SJCRH30 (cell line): Measurements from ENCODE around the gene BCAS4. TPM values are rescaled to one million over a fixed set of nuclear protein-coding genes. Genes with fewer than 3 reads are reported as not detected.

Experiments used
- DNase-seq, 2 experiments: peaks; one replicate each; pipeline ENCODE4 v3.0.0-alpha.2; 2015 to 2020
- H3K27ac ChIP-seq: fragments of 250-450 bp; sonication (Bioruptor Pico); 2 replicates; pipeline ENCODE4 v1.5.1; 2020; ENCODE audit warnings: mild to moderate bottlenecking, moderate library complexity
- H3K27me3 ChIP-seq: fragments of 250-450 bp; sonication (Bioruptor Pico); 2 replicates; pipeline ENCODE4 v1.5.1; 2020; ENCODE audit warnings: mild to moderate bottlenecking, moderate library complexity
- H3K36me3 ChIP-seq: fragments of 250-450 bp; sonication (Bioruptor Pico); 2 replicates; pipeline ENCODE4 v1.5.1; 2020; ENCODE audit warnings: mild to moderate bottlenecking, moderate library complexity
- H3K4me1 ChIP-seq: fragments of 250-450 bp; sonication (Bioruptor Pico); 2 replicates; pipeline ENCODE4 v1.5.1; 2020; ENCODE audit warnings: mild to moderate bottlenecking, moderate library complexity
- H3K4me3 ChIP-seq: fragments of 250-450 bp; sonication (Bioruptor Pico); 2 replicates; pipeline ENCODE4 v1.5.1; 2020; ENCODE audit warnings: mild to moderate bottlenecking, moderate library complexity
- H3K9me3 ChIP-seq: fragments of 250-450 bp; sonication (Bioruptor Pico); replicated peaks from 2 replicates; pipeline ENCODE4 v1.5.1; 2020; ENCODE audit warnings: mild to moderate bottlenecking, moderate library complexity
- total RNA-seq: library from RNA; depleted of rRNA; stranded (reverse); fragments of >200 nt; shearing (Covaris generic); gene quantifications from 2 replicates; pipeline ENCODE4 v1.2.3, GENCODE V29; 2014; rRNA removed

BCAS4 gene
- total RNA-seq, 1 experiment from 2014 or later, result 5.8 TPM

- H3K36me3 ChIP-seq, result peaks cover 69% of the 10 kb centered on the region
- no peak for DNase-seq
These were observed 126.1 kb downstream of the BCAS4 start for GRCh38 chr20:50920997-50921396.

DNA sequence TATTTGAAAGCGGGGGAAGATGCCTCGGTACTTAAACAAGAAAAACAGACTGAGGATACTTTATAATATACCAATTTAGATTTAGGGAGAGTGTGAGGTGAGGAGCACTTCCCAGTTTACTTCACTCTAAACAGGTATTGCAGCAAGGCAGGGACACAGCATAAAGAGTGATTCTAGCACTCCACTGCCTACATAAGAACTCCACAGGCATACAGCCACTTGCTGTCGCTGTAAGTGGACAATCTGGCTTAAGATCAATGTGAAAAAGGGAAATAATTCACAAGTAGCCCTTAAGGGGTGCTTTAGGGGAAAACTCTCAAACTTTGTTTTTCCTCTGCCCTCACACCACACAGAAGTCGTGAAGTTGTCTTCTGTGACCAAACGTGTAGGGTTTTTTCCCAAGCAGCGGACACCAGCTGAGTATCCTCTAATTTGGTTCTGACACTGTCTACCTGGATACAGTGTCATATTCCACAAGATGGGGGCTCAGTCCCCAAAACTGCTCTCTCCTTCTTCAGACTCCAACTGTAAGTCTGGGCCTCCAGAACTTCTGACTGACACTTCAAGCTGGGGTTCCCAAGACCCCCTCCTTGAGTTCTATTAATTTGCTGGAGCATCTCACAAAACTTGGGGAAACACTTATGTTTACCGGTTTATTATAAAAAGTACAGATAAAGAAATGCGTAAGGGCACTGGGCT, 127.1 kb downstream of the BCAS4 start:
- no peak overlapping the region for H3K4me3 ChIP-seq
- no peak overlapping the region for H3K27ac ChIP-seq
- H3K36me3 ChIP-seq, result peaks cover 70% of the 10 kb centered on the region
- DNase-seq, result no peak
- H3K4me1 ChIP-seq, result peaks cover 8% of the 10 kb centered on the region
- no peaks in the 10 kb centered on the region for H3K27me3 ChIP-seq
- no peaks in the 10 kb centered on the region for H3K9me3 ChIP-seq

More at GRCh38 chr20:50920997-50921396, 126.1 kb downstream of the BCAS4 start:
- no peaks in the 10 kb centered on the region for H3K27me3 ChIP-seq
- no peaks in the 10 kb centered on the region for H3K9me3 ChIP-seq
- H3K27ac ChIP-seq, result no peak overlapping the region
- H3K4me3 ChIP-seq, result no peak overlapping the region
- peaks cover 7% of the 10 kb centered on the region for H3K4me1 ChIP-seq

GRCh38 chr20:50924261-50924920, 129.5 kb downstream of the BCAS4 start:
- DNase-seq, result no peak
- Histone ChIP-seq H3K4me1 (peaks cover 12% of the 10 kb centered on the region), H3K36me3 (peaks cover 72% of the 10 kb centered on the region)

DNA sequence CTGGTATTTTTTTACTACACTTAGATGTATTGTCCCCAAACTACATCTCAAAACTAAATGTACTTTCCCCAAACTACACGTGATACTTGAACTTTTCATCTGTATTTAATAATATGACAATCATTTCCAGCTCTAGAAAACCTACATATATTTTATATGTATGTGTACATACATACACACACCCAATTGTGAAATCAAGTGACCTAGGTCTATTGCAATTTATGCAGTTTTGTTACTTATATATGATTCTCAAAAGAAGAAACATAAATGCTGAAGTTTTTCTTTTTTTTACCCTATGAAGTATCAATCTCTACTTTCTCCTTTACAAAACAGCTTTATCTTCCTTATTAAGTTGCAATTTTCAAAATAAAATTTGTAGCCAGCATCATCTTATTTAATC, 131.7 kb downstream of the BCAS4 start:
- DNase-seq, result no peak
- Histone ChIP-seq H3K9me3 (no peaks in the 10 kb centered on the region), H3K27ac (no peak overlapping the region), H3K36me3 (peaks cover 71% of the 10 kb centered on the region), H3K27me3 (no peaks in the 10 kb centered on the region), H3K4me1 (peaks cover 7% of the 10 kb centered on the region; the same call in 1 of the 2 replicates), H3K4me3 (no peak overlapping the region)

More at GRCh38 chr20:50924261-50924920, 129.5 kb downstream of the BCAS4 start:
- H3K9me3 ChIP-seq, result no peaks in the 10 kb centered on the region
- H3K4me3 ChIP-seq, result no peak overlapping the region
- no peak overlapping the region for H3K27ac ChIP-seq
- no peaks in the 10 kb centered on the region for H3K27me3 ChIP-seq

Other genes with a start within 250 kb of the BCAS4 start
- 1.7 and 2.6 TPM in 2 replicates for gene RIPOR3, start 103.5 kb upstream of the BCAS4 start, total RNA-seq
- gene PARD6B, start 63.5 kb upstream of the BCAS4 start, total RNA-seq, result 2.3 and 2.8 TPM in 2 replicates
- 43.5 and 47.5 TPM in 2 replicates for gene ADNP, start 136.4 kb downstream of the BCAS4 start, total RNA-seq
- gene DPM1, start 163.5 kb downstream of the BCAS4 start, total RNA-seq, result 153 and 164 TPM in 2 replicates
- 14.8 and 15.1 TPM in 2 replicates for gene MOCS3, start 163.8 kb downstream of the BCAS4 start, total RNA-seq
- gene KCNG1, start 228.0 kb downstream of the BCAS4 start, total RNA-seq, result 7.4 and 9.3 TPM in 2 replicates